ENCODE data around the gene UGGT2.

- no peak for TF ChIP-seq CTCF (IDR thresholded peaks at IDR 0.05; ENCODE audit: low read depth, low read length, poor library complexity, severe bottlenecking)
- no peak for TF ChIP-seq EZH2phosphoT487 (IDR thresholded peaks at IDR 0.05; ENCODE audit: borderline replicate concordance, low read length)
These were observed 27.5 kb upstream of the UGGT2 start for GRCh38 chr13:96080676-96081075.

Data from DOHH2 (cell line).